Measurements from ENCODE around the gene PDCD5.
A peak's percentile ranks its signal among the peaks of the same experiment; 100 is the strongest.
"Not testable (repeated sequence)": the region's sequence is repeated elsewhere in the genome, so short reads cannot be mapped to it uniquely, and the experiment has no call there.

Gene PDCD5

DNA sequence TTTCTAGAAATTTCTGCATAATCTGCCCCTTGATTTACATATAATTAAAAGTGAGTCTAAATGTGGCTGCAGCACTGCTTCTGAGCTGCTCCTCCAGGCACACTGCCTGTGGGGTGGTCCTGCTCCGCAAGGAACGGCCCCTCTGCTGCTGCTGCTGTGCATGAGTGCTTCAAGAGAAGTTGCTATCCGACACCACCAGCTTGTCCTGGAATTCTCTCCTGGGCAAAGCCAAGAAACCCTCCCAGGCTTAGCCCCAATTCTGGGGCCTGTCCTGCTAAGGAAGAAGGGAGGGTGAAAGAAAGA, 7.5 kb upstream of the PDCD5 start:
- no peaks in the 10 kb centered on the region for H4K20me1 ChIP-seq
- no peak overlapping the region for H3K9ac ChIP-seq
- H3K9me3 ChIP-seq: no peaks in the 10 kb centered on the region
- H3K27ac ChIP-seq: no peak overlapping the region
- H3K4me1 ChIP-seq: 0 out of 2 replicates have a peak, but pooled peaks cover 6% of the 10 kb centered on the region
- no peak overlapping the region for H3K4me2 ChIP-seq
- H3K36me3 ChIP-seq: no peaks in the 10 kb centered on the region
- no peaks in the 10 kb centered on the region for H3K27me3 ChIP-seq
- H3K4me3 ChIP-seq: no peak overlapping the region
- no peak for TF ChIP-seq Cebpa-rat (IDR thresholded peaks at IDR 0.05)

DNA sequence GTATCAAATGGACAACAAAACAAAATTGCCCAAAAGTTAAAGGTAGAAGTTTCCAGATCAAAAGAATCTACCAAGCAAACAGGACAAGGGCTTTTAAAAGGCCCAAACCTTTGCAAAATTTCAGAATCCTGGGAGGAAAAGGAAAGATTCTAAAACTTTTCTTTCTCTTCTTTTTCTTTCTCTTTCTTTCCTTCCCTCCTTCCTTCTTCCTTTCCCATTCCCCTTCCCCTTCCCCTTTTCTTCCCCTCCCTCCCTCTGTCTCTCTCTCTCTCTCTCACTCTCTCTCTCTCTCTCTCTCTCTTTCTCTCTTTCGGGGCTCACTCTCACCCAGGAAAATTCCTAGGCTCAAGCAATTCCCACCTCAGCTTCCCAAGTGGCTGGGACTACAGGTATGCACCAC, 4.2 kb upstream of the PDCD5 start:
- no peak overlapping the region for H3K4me2 ChIP-seq
- H3K4me1 ChIP-seq: peaks cover 5% of the 10 kb centered on the region
- no peak for TF ChIP-seq Cebpa-rat (IDR thresholded peaks at IDR 0.05)
- H3K9me3 ChIP-seq: no peaks in the 10 kb centered on the region
- peaks cover 6% of the 10 kb centered on the region; the same call in 1 of the 2 replicates for H4K20me1 ChIP-seq
- no peaks in the 10 kb centered on the region for H3K36me3 ChIP-seq
- H3K27me3 ChIP-seq: no peaks in the 10 kb centered on the region
- H3K4me3 ChIP-seq: no peak overlapping the region
- no peak overlapping the region for H3K27ac ChIP-seq
- no peak overlapping the region for H3K9ac ChIP-seq

DNA sequence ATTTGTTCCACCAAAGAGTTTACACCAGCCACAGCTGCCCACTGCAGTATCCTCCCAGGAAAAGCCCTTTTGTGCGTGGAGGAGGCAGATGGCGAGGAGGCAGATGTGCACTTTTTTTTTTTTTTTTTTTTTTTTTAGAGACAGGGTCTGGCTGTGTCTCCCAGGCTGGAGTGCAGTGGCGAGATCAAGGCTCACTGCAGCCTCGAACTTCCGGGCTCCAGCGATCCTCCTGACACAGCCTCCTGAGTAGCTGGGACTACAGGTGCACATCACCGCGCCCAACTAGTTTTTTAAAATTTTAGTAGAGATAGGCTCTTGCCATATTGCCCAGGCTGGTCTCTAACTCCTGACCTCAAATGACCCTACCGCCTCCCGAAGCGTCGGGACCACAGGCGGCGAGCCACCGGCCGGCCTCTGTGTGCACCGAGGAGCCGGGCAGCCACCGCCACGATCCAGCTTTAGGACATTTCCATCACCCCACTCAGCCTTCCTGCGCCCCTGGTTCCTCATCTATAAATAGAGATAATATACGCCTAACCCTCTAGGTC, 563 bp upstream of the PDCD5 start:
- no peaks in the 10 kb centered on the region for H3K27me3 ChIP-seq
- peak overlapping the region; percentile 54; the same call in 1 of the 2 replicates for H3K27ac ChIP-seq
- H4K20me1 ChIP-seq: peaks cover 37% of the 10 kb centered on the region
- no peaks in the 10 kb centered on the region for H3K9me3 ChIP-seq
- TF ChIP-seq Cebpa-rat (IDR thresholded peaks at IDR 0.05): no peak
- H3K4me3 ChIP-seq: peak overlapping the region; percentile 98
- peaks cover 27% of the 10 kb centered on the region for H3K36me3 ChIP-seq
- H3K4me1 ChIP-seq: peaks cover 29% of the 10 kb centered on the region
- peak overlapping the region; percentile 90 for H3K4me2 ChIP-seq
- peak overlapping the region; percentile 93 for H3K9ac ChIP-seq

DNA sequence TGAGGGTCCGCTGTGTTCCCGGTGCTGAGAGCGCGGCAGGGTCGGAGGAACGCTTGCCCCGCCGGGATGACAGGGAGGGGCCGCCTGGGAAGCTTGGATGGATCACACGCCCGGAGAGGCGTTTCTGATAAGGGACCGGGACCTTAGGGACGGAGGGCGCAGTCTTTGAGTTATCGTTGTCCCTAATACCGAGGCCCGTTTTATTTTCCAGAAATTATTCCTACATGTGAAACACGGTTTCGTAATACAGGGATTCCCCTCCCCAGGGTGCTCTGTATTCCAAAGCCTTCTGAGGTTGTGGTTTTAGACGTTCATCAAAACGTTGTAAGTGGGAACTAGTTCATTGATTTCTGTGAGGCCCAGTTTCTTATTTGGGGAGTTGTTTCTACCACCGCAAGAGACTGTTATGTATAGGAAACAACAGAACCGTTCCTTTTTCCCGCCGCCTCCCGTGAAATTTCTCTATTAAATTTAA, 752 bp downstream of the PDCD5 start:
- peak overlapping the region; percentile 92 for H3K27ac ChIP-seq
- peak overlapping the region; percentile 98 for H3K4me3 ChIP-seq
- H3K36me3 ChIP-seq: peaks cover 40% of the 10 kb centered on the region
- H3K9ac ChIP-seq: peak overlapping the region; percentile 93
- TF ChIP-seq Cebpa-rat (IDR thresholded peaks at IDR 0.05): no peak
- peaks cover 42% of the 10 kb centered on the region for H3K4me1 ChIP-seq
- no peaks in the 10 kb centered on the region for H3K27me3 ChIP-seq
- H3K9me3 ChIP-seq: no peaks in the 10 kb centered on the region
- H4K20me1 ChIP-seq: peaks cover 46% of the 10 kb centered on the region
- H3K4me2 ChIP-seq: peak overlapping the region; percentile 90

DNA sequence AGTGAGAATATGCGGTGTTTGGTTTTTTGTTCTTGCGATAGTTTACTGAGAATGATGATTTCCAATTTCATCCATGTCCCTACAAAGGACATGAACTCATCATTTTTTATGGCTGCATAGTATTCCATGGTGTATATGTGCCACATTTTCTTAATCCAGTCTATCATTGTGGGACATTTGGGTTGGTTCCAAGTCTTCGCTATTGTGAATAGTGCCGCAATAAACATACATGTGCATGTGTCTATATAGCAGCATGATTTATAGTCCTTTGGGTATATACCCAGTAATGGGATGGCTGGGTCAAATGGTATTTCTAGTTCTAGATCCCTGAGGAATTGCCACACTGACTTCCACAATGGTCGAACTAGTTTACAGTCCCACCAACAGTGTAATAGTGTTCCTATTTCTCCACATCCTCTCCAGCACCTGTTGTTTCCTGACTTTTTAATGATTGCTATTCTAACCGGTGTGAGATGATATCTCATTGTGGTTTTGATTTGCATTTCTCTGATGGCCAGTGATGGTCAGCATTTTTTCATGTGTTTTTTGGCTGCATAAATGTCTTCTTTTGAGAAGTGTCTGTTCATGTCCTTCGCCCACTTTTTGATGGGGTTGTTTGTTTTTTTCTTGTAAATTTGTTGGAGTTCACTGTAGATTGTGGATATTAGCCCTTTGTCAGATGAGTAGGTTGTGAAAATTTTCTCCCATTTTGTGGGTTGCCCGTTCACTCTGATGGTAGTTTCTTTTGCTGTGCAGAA, 6.9 kb downstream of the PDCD5 start:
- H4K20me1 ChIP-seq: peaks cover 29% of the 10 kb centered on the region
- not testable (repeated sequence) for H3K27me3 ChIP-seq, H3K4me2 ChIP-seq, H3K9ac ChIP-seq, H3K4me3 ChIP-seq, H3K9me3 ChIP-seq, H3K27ac ChIP-seq
- peaks cover 54% of the 10 kb centered on the region for H3K36me3 ChIP-seq
- peaks cover 26% of the 10 kb centered on the region for H3K4me1 ChIP-seq

DNA sequence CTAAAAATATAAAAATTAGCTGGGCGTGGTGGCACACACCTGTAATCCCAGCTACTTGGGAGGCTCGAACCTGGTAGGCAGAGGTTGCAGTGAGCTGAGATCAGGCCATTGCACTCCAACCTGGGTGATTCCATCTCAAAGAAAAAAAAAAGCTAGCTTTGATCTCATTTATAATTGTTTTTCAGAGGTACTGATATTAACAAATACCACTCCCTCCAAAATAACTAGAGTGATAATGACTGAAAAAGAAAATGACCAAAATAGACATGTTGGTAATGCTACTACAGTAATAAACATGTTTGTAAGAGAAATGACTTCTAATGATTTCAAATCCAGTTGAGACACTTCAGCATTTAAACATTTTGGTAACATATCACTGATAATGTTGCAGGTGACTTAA, 13.0 kb downstream of the PDCD5 start:
- Histone ChIP-seq H3K4me1 (no peaks in the 10 kb centered on the region), H3K9ac (no peak overlapping the region), H3K27ac (no peak overlapping the region), H3K4me3 (no peak overlapping the region), H3K27me3 (no peaks in the 10 kb centered on the region), H4K20me1 (peaks cover 21% of the 10 kb centered on the region; the same call in 1 of the 2 replicates), H3K36me3 (peaks cover 65% of the 10 kb centered on the region), H3K9me3 (no peaks in the 10 kb centered on the region), H3K4me2 (no peak overlapping the region)
- no peak for TF ChIP-seq Cebpa-rat (IDR thresholded peaks at IDR 0.05)

DNA sequence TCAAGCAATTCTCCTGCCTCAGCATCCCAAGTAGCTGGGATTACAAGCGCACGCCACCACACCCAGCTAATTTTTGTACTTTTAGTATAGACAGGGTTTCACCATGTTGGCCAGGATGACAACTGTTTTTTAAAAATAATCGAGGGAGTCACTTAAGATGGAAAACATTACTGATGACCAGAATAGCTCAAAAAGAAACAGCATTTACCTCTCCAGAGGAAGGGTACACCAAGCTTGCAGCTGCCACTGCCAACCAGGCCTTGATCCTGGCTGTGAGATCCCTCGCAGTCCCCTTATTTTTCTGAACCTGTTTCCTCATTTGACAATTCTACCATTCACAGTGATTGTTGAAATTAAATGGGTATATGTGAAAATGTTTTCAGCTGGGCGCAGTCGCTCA, 14.5 kb downstream of the PDCD5 start:
- peaks cover 80% of the 10 kb centered on the region for H3K36me3 ChIP-seq
- H3K4me1 ChIP-seq: no peaks in the 10 kb centered on the region
- no peak overlapping the region for H3K9ac ChIP-seq
- no peaks in the 10 kb centered on the region for H3K27me3 ChIP-seq
- no peak overlapping the region for H3K4me2 ChIP-seq
- no peaks in the 10 kb centered on the region for H3K9me3 ChIP-seq
- no peak overlapping the region for H3K27ac ChIP-seq
- H4K20me1 ChIP-seq: peaks cover 27% of the 10 kb centered on the region; the same call in 1 of the 2 replicates
- no peak overlapping the region for H3K4me3 ChIP-seq
- no peak for TF ChIP-seq Cebpa-rat (IDR thresholded peaks at IDR 0.05)

DNA sequence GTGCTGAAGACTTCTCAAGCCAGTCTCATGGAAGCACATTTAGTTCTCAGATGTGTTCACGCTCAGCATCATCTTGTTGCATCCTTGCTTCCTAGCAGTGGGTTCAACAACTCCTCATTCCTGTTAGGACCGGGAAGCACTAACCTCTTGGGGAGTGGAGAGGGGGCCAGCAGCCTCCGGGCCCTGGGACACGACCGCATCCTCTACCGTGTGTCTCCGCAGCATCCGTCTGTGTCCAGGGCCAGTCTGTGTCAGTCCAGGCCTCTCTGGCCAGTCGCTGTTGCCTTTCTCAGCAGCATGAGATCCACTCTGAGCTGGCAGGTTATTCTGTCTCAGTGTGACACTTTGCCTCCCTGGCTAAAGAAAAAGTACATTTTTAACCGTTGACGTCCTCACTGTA, 17.0 kb downstream of the PDCD5 start:
- TF ChIP-seq Cebpa-rat (IDR thresholded peaks at IDR 0.05): no peak
- Histone ChIP-seq H3K9me3 (no peaks in the 10 kb centered on the region), H3K4me2 (no peak overlapping the region), H3K4me1 (no peaks in the 10 kb centered on the region), H3K27me3 (no peaks in the 10 kb centered on the region), H3K27ac (no peak overlapping the region), H3K9ac (no peak overlapping the region; the same call in 1 of the 2 replicates), H3K4me3 (no peak overlapping the region), H4K20me1 (peaks cover 31% of the 10 kb centered on the region), H3K36me3 (peaks cover 99% of the 10 kb centered on the region)

DNA sequence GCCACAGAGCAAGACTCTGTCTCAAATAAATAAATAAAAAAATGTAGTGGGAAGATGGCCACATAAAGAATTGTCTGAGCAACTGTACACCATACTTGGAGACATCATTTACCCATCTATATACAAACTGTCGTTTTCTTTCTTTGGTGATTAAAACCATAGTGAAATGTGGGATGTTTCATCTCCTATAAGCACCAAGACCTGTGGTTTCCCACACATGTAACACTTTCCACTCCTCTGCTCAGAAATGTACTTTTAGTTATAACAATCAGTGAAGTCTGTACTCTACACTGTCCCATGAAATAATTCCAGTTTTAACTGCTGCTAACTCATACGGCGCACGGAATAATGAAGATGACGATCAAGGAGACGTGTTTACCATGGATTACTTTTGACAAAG, 18.3 kb downstream of the PDCD5 start:
- Histone ChIP-seq H3K9ac (no peak overlapping the region), H3K36me3 (peaks cover 99% of the 10 kb centered on the region), H3K4me2 (no peak overlapping the region), H4K20me1 (peaks cover 31% of the 10 kb centered on the region), H3K4me3 (no peak overlapping the region), H3K9me3 (no peaks in the 10 kb centered on the region), H3K27ac (no peak overlapping the region), H3K4me1 (no peaks in the 10 kb centered on the region), H3K27me3 (no peaks in the 10 kb centered on the region)
- no peak for TF ChIP-seq Cebpa-rat (IDR thresholded peaks at IDR 0.05)

DNA sequence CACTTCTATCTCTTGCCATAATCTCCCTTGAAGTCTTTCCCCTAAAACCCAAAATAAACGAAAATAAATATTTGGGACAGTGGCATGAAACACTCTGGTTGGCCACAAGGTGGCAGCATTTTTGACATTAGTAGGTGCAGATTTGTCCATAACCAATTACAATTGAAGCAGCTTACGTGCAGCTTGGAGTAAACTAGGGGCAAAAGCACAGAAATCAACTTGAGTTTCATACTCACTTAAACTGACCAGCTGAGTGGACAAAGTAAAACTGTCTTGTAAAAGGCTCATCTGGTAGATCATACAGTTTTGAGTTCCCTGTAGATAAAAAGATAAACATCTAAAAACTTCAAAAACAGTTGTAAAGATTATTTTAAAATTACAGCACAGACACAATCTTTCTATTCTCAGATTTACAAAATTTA, 18.8 kb downstream of the PDCD5 start:
- peaks cover 100% of the 10 kb centered on the region for H3K36me3 ChIP-seq
- no peak overlapping the region for H3K4me3 ChIP-seq
- no peaks in the 10 kb centered on the region for H3K9me3 ChIP-seq
- TF ChIP-seq Cebpa-rat (IDR thresholded peaks at IDR 0.05): no peak
- H3K27ac ChIP-seq: no peak overlapping the region
- peaks cover 31% of the 10 kb centered on the region for H4K20me1 ChIP-seq
- H3K4me2 ChIP-seq: no peak overlapping the region
- H3K9ac ChIP-seq: no peak overlapping the region
- H3K4me1 ChIP-seq: no peaks in the 10 kb centered on the region
- no peaks in the 10 kb centered on the region for H3K27me3 ChIP-seq
